Adipose tissue (tissue), 3 donors: ENCODE measurements around the gene SAXO1. TPM values are rescaled to one million over a fixed set of nuclear protein-coding genes. Genes with fewer than 3 reads are reported as not detected.

ENCODE experiments used
- H3K27ac ChIP-seq: one replicate; pipeline ENCODE4 v1.5.1; 2013; ENCODE audit warnings: low read depth, low read length
- WGBS, 3 donors: extraction: QIAGEN DNeasy Blood & Tissue Kit; methylation state at CpG; one replicate each; pipeline ENCODE4 v1.1.7; 2013; 5-methylcytosine and 5-hydroxymethylcytosine counted together
- polyA plus RNA-seq, 3 donors: library from polyadenylated mRNA; stranded (reverse); fragments of 200-250 nt; gene quantifications; one replicate each; pipeline ENCODE4 v1.2.3, GENCODE V29; 2013
- donor health status: healthy with polysubstance abuse.
- donor health status: Bipolar disorder and iron deficiency.
- donor health status: healthy.

SAXO1 gene
- polyA plus RNA-seq, 3 donors: 0.01 to 0.03 TPM; not detected in 1

DNA sequence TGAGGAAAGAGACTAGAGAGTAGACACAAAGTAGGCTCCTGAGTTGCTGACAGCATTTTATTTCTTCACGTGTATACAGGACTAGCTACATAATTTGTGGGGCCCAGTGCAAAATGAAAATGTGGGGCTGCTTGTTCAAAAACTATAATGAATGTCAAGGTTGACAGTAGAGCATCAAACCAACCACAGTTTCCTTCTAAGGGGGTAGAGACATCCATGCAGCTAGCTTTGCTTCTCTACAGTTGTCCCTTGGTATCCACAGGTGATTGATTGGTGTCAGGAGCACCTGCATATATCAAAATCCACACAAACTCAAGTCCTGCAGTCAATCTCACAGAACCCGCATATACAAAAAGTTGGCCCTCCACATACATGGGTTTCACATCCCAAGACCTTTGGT lies 129.6 kb downstream of the SAXO1 start:
- WGBS, 3 donors: 82 to 96% (median 91%) methylated on average over 2 of the region's 2 CpGs
- no peak overlapping the region for H3K27ac ChIP-seq

GRCh38 chr9:18896531-18897179 lies 136.4 kb downstream of the SAXO1 start:
- no peak overlapping the region for H3K27ac ChIP-seq
- WGBS, 3 donors: 66 to 97% (median 95%) methylated on average over 2 of the region's 2 CpGs

- no peak overlapping the region for H3K27ac ChIP-seq
Measured at GRCh38 chr9:18896004-18896403, 137.0 kb downstream of the SAXO1 start.

GRCh38 chr9:18893491-18893890 lies 139.5 kb downstream of the SAXO1 start:
- no peak overlapping the region for H3K27ac ChIP-seq
- 73 to 92% (median 90%) methylated on average over 1 of the region's 1 CpG for WGBS, 3 donors

GRCh38 chr9:18893046-18893445 lies 140.0 kb downstream of the SAXO1 start:
- no peak overlapping the region for H3K27ac ChIP-seq
- 57 to 85% (median 71%) methylated on average over 4 of the region's 4 CpGs for WGBS, 3 donors

DNA sequence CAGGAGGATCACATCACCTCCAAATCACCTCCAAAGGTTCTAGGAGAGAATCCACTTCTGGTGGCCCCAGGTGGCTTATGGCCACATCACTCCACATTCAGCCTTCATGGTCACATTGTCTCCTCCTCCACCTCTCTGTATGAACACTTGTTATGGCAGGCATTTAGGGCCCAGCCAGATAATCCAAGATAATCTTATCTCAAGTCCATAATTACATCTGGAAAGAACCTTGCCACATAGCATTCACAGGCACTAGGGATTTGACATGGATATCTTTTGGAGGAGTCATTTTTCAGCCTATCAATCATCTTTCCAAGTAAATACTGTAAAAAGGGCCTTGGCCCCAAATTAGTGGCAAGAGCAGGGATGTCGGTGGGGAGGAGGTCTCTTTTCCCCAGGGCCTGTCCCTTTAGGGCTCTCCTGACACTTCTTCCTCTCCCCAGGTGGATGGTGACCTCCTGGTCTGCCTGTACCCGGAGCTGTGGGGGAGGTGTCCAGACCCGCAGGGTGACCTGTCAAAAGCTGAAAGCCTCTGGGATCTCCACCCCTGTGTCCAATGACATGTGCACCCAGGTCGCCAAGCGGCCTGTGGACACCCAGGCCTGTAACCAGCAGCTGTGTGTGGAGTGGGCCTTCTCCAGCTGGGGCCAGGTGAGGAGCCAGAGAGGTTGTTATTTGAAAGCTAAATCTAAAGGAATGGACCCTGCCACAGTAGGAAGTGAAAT lies 140.9 kb downstream of the SAXO1 start:
- 84 to 94% (median 89%) methylated on average over 5 of the region's 5 CpGs for WGBS, 3 donors

DNA sequence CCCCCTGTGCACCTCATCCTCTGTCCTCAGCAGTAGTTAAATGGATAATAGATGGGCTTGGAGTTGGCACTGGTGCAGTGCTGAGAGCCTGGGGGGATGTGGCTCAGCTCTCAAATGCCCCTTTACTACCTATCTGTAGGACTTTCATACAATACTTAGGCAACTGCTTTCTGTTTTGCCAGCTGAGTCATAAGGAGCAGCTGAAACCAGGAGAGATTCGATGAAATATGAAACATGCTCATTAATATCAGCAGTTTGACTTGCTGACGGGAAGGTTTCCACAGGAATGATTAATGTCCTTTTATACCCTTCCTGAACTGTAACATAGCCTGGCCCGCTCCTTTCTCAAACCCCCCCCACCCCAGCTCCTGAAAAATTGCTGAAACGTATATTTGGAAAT lies 142.6 kb downstream of the SAXO1 start:
- no peak overlapping the region for H3K27ac ChIP-seq
- WGBS, 3 donors: 25 to 43% (median 40%) methylated on average over 4 of the region's 4 CpGs

More for the DNA sequence above, 140.9 kb downstream of the SAXO1 start:
- no peak overlapping the region for H3K27ac ChIP-seq

- no peak overlapping the region for H3K27ac ChIP-seq
- WGBS, 3 donors: 92 to 96% (median 95%) methylated on average over 12 of the region's 12 CpGs
Measured at GRCh38 chr9:18889550-18889949, 143.5 kb downstream of the SAXO1 start.

DNA sequence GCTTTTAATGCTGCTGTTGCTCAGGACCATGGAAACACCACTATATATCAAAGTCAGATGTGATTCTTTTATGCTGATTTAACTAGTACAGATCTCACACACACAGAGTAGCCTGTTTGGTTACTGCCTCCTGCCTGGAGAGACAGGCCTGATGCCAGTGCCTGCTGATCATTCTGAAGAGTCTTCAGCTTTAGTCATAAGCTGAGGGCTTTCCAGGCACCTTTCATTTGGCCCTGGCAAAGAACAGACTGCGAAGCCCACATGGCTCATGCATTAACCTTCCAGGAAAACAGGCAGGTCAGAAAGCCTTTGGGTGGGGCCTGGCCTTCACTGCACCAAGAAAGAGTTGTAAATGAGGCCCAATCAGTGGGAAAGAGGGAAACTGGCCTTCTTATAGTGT lies 144.7 kb downstream of the SAXO1 start:
- 75 to 100% (median 92%) methylated on average over 1 of the region's 1 CpG for WGBS, 3 donors
- no peak overlapping the region for H3K27ac ChIP-seq

GRCh38 chr9:18887546-18887945 lies 145.5 kb downstream of the SAXO1 start:
- 92 to 97% (median 94%) methylated on average over 1 of the region's 1 CpG for WGBS, 3 donors
- no peak overlapping the region for H3K27ac ChIP-seq

GRCh38 chr9:18881758-18882157 lies 151.3 kb downstream of the SAXO1 start:
- no peak overlapping the region for H3K27ac ChIP-seq
- WGBS, 3 donors: 50 to 74% (median 68%) methylated on average over 2 of the region's 2 CpGs

DNA sequence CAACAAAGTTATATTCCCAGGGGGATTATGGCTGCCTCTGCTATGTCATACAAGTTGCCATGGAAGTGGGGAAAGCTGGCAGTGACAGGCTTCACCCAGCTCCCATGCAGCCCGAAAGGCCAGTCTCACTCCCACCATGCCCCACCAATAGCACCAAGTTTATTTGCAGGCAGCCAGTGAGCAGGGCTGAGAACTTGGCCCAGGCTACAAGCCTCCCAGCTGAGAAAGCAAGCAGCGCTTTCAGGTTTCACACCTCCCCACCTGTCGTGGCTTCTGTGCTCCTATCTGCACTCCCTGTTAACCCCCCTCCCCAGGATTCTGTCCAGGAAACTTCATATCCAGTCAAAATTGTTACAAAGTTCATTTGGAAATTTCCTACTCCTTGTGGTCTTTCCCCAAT lies 155.0 kb downstream of the SAXO1 start:
- 77 to 93% (median 82%) methylated on average over 3 of the region's 3 CpGs for WGBS, 3 donors
- H3K27ac ChIP-seq: no peak overlapping the region

Other genes with a start within 250 kb of the SAXO1 start
- 10 to 100 TPM; 40.0 to 98.2 (median 84.8) TPM for gene RRAGA, start 16.2 kb upstream of the SAXO1 start, polyA plus RNA-seq
- gene HAUS6, start 69.7 kb upstream of the SAXO1 start, polyA plus RNA-seq: 1 to 10 TPM; 1.9 to 4.8 (median 4.4) TPM
- 100 to 1,000 TPM; 170 to 578 (median 224) TPM for gene PLIN2, start 94.3 kb upstream of the SAXO1 start, polyA plus RNA-seq
- 10 to 100 TPM in 2 of 3 donors, 1 to 10 TPM in 1; 9.5 to 18.2 (median 15.7) TPM for gene DENND4C, start 197.5 kb upstream of the SAXO1 start, polyA plus RNA-seq